Stimulated activated naive CD8-positive, alpha-beta T cell treated with anti-CD3 and anti-CD28 coated beads, Interleukin-15, Interleukin-2, amounts not matched to agents 100 ng/mL and 50 ng/mL, for 24 hours (primary cell): Measurements from ENCODE around the gene ABHD15.
A peak's percentile ranks its signal among the peaks of the same experiment; 100 is the strongest.

Experiments used
- H3K27ac Mint-ChIP-seq: one replicate; pipeline ENCODE4 v1.8.0; 2021; ENCODE audit warnings: mild to moderate bottlenecking, mixed read lengths
- H3K27me3 Mint-ChIP-seq: one replicate; pipeline ENCODE4 v1.8.0; 2021; ENCODE audit warnings: mixed read lengths
- H3K36me3 Mint-ChIP-seq: one replicate; pipeline ENCODE4 v1.8.0; 2021; ENCODE audit warnings: low read depth, mixed read lengths
- H3K4me1 Mint-ChIP-seq: one replicate; pipeline ENCODE4 v1.8.0; 2021; ENCODE audit warnings: low read depth, mixed read lengths
- H3K4me3 Mint-ChIP-seq: one replicate; pipeline ENCODE4 v1.8.0; 2021; ENCODE audit warnings: mild to moderate bottlenecking, mixed read lengths
- H3K9me3 Mint-ChIP-seq: one replicate; pipeline ENCODE4 v1.8.0; 2021; ENCODE audit warnings: mixed read lengths

Gene ABHD15, protein sequence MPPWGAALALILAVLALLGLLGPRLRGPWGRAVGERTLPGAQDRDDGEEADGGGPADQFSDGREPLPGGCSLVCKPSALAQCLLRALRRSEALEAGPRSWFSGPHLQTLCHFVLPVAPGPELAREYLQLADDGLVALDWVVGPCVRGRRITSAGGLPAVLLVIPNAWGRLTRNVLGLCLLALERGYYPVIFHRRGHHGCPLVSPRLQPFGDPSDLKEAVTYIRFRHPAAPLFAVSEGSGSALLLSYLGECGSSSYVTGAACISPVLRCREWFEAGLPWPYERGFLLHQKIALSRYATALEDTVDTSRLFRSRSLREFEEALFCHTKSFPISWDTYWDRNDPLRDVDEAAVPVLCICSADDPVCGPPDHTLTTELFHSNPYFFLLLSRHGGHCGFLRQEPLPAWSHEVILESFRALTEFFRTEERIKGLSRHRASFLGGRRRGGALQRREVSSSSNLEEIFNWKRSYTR

DNA sequence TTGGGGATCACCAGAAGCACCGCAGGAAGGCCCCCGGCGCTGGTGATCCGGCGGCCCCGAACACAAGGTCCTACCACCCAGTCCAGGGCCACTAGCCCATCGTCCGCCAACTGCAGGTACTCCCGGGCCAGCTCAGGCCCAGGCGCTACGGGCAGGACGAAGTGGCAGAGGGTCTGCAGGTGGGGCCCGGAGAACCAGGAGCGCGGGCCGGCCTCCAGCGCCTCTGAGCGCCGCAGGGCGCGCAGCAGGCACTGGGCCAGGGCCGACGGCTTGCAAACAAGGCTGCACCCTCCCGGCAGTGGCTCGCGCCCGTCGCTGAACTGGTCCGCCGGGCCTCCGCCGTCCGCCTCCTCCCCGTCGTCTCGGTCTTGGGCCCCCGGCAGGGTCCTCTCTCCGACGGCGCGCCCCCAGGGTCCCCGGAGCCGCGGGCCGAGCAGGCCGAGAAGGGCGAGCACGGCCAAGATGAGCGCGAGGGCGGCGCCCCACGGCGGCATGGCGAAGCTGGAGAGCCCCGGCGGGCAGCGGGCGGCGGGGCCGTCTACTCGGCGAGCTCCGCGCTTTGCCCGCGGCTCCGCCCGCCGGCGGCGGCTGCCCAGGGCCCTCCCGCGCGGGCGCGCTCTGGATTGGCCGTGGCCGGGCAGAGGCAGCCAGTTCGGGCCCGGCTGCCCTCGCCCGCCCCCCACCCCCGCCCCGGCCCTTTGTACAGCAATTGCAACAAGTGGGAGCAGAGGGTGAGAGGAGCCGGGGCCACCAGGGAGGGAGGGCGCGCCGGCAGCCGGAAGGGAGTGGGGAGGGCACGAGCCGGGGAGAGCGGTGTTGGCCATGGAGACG, at the start of gene ABHD15:
Gene ABHD15, minus strand, starts transcription at position 565 of the 831 bp plus-strand sequence. Its CDS starts 71 bp downstream, at position 494.
- peaks cover 12% of the 10 kb centered on the region for H3K36me3 Mint-ChIP-seq
- H3K27ac Mint-ChIP-seq = peak within 1 kb of the TSS; percentile 93
- H3K27me3 Mint-ChIP-seq = no peaks in the 10 kb centered on the region
- peak within 1 kb of the TSS; percentile 90 for H3K4me3 Mint-ChIP-seq
- peaks cover 43% of the 10 kb centered on the region for H3K4me1 Mint-ChIP-seq
- no peaks in the 10 kb centered on the region for H3K9me3 Mint-ChIP-seq

DNA sequence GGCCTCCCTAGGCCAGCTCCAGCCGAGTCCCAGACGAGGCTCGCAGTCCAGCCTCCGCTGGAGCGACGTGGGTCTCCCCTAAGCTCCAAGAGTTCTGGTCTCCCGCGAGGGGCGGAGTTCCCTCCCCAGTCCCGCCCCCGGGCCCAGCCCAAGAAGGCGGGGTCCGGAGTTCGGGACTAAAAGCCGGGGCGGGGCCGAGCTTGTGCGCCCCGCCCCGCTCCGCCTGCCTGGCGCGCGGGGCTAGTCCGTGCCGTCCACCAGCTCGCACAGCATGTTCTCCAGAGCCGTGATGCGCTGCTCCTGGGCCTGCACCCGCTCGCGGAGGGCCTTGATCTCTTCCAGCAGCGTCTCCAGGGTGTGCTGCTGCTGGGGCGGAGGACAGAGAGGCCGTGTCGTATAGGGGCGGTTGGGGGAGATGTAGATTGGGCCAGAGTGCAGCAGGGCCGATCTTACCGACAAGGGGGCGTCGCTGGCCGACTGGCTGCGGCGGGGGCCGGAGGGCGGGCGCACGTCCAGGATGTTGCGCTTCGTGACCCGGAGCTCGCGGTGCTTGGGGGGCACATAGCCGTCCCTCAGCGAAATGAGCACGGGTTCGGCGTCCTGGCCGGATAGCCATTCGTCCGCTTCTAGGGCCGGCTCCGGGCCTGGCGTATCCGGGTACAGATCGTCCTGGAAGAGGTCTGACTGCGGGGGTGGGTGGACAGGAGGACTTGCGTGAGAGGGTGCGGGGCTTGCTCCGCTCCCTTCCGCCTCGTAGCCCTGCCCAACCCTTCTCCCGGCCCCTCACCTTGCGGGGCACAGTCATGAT, 48.9 kb upstream of the ABHD15 start:
- H3K27ac Mint-ChIP-seq = peak overlapping the region; percentile 72
- H3K4me1 Mint-ChIP-seq = peaks cover 45% of the 10 kb centered on the region
- H3K4me3 Mint-ChIP-seq = peak overlapping the region; percentile 80
- H3K9me3 Mint-ChIP-seq = no peaks in the 10 kb centered on the region
- H3K36me3 Mint-ChIP-seq = no peaks in the 10 kb centered on the region
- H3K27me3 Mint-ChIP-seq = no peaks in the 10 kb centered on the region

DNA sequence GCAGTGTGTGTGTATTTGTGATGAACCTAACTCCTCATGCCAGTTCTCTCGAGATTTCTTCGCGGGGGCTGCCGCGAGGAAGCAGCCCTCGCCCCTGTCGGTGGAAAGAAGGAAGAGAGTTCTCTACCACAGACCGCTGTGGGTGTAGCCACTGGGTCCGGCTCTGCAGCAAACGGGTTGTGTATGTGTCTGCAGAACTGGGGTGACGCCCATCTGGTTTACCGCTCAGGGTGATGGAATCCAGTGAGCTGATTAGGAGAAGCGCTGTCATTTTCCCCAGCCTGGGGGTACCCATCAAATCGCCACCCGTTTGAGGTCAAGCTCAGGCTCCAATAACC, 48.2 kb upstream of the ABHD15 start:
- Mint-ChIP-seq H3K9me3 (no peaks in the 10 kb centered on the region), H3K36me3 (no peaks in the 10 kb centered on the region), H3K4me1 (peaks cover 45% of the 10 kb centered on the region), H3K27me3 (no peaks in the 10 kb centered on the region), H3K4me3 (peak overlapping the region; percentile 80), H3K27ac (peak overlapping the region; percentile 63)

DNA sequence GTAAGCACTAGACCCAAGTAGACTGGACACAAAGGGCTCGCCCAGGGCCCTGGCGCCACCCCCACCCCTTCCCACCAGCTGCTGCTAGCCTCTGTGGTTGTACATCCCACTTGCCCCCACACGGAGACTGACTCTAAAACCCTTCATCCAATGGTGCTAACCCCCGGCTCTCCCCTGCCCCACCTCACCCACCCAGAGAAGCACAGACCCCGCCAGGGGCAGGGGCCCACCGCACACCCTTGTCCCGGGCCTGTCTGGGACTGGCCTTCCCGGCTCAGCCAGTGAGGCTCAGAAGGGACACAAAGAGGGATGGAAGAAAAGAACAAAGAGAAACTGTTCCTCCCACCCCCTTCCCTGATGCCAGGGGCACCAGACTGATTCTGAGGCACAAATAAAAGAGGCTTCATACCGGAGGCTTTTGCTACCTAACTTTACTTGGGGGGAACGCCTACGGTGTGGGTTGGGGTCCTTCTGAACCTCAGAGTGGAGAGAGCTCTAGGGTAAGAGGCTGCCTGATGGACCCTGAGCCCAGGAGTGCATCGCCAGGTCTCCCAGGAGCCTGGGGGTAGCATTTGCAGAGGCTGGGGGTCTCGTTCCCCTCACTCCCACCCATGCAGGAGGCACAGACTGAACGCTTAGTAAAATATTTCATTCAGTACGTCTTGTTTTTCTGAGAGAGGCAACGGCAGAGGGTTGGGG, 47.7 kb upstream of the ABHD15 start:
- H3K4me1 Mint-ChIP-seq = peaks cover 45% of the 10 kb centered on the region
- H3K27me3 Mint-ChIP-seq = no peaks in the 10 kb centered on the region
- H3K4me3 Mint-ChIP-seq = peak overlapping the region; percentile 80

DNA sequence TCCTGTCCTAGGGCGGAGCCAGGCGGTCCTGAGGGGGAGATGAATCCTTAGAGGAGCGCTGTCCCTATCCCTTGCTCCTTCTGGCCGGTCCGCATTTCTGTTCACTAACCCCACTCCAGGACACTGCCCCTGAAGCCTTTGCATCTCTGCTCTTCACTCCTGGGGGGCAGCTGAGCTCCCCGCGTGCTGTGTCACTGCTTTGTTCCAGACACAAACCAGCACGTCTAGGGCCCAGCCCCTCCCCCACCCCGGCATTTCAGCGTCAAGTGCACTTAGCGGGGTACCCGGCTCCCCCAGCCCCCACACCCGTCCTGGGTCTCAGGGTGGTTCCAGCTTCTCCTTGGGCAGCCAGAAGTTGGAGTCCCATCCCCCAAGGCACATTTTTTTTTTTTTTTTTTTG, 47.0 kb upstream of the ABHD15 start:
- peaks cover 45% of the 10 kb centered on the region for H3K4me1 Mint-ChIP-seq
- H3K4me3 Mint-ChIP-seq = peak overlapping the region; percentile 60

More for the DNA sequence above, 47.7 kb upstream of the ABHD15 start:
- Mint-ChIP-seq H3K27ac (no peak overlapping the region), H3K36me3 (peaks cover 2% of the 10 kb centered on the region), H3K9me3 (no peaks in the 10 kb centered on the region)

DNA sequence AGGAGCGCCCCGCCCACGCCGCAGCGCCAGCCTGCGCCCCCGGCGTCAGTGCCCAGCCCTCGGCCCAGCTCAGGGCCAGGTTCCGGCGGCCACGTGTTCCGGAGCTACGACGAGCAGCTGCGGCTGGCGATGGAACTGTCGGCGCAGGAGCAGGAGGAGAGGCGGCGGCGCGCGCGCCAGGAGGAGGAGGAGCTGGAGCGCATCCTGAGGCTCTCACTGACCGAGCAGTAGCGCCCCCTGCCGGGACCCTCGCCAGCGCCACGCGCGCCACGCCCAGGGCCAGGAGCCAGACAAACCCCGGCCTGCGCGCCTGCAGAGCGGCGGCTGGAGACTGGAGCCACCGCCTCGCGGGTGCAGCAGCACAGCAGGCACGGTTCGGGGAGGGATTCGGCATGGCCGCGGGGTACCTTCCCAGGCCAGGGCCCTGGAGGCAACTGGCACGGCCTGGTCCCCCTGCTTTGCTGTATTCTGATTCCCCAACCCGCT, 46.6 kb upstream of the ABHD15 start:
- Mint-ChIP-seq H3K36me3 (peaks cover 4% of the 10 kb centered on the region), H3K4me3 (peak overlapping the region; percentile 60), H3K9me3 (no peaks in the 10 kb centered on the region), H3K4me1 (peaks cover 43% of the 10 kb centered on the region), H3K27me3 (no peaks in the 10 kb centered on the region), H3K27ac (no peak overlapping the region)

More for the DNA sequence above, 47.0 kb upstream of the ABHD15 start:
- H3K36me3 Mint-ChIP-seq = peaks cover 4% of the 10 kb centered on the region
- no peaks in the 10 kb centered on the region for H3K27me3 Mint-ChIP-seq
- no peak overlapping the region for H3K27ac Mint-ChIP-seq
- H3K9me3 Mint-ChIP-seq = no peaks in the 10 kb centered on the region

DNA sequence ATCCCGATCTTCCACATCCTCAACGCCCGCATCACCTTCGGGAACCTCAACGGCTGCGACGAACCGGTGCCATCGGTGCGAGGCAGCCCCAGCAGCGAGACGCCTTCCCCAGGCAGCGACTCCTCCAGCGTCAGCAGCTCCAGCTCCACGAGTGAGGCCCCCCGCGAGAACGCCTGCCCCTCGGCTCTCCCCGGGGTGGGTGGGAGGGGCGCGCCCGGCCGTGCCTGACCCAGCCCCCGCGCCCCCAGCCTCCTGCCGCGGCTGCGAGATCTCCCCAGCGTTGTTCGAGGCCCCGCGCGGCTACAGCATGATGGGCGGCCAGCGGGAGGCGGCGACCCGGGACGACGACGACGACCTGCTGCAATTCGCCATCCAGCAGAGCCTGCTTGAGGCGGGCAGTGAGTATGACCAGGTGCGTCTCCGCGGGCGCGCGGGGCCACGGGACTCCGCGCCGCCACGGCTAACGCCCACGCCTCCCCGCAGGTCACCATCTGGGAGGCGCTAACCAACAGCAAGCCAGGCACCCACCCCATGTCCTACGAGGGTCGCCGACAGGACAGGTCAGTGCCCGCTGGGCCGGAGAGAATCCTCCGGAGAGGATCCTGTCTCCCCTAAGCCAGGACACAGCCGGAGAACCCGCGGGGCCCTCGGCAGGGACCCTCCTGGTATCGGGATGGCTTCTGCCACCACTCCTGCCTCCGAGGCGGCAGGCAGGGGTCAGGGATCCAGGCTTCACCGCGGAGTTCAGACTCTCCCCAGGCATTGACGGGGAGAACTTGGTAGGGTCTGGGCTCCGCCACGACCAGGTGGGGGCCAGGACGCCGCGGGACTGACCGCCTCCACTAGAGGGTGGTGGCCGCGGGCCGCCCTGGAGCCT, 45.8 kb upstream of the ABHD15 start:
- no peaks in the 10 kb centered on the region for H3K27me3 Mint-ChIP-seq
- H3K4me3 Mint-ChIP-seq = no peak overlapping the region
- H3K36me3 Mint-ChIP-seq = peaks cover 4% of the 10 kb centered on the region
- no peaks in the 10 kb centered on the region for H3K9me3 Mint-ChIP-seq
- H3K4me1 Mint-ChIP-seq = peaks cover 39% of the 10 kb centered on the region
- H3K27ac Mint-ChIP-seq = no peak overlapping the region

DNA sequence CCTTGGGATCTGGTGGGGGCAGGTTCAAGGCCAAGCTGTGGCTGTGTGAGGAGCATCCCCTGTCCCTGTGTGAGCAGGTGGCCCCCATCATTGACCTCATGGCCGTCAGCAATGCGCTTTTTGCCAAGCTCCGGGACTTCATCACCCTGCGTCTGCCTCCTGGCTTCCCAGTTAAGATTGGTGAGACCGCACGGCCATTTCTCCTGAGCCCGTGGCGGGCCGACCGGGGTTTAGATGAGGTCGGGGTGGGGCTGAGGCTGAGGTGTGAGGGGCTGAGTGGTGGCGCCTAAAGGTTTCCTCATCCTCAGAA, 45.2 kb upstream of the ABHD15 start:
- Mint-ChIP-seq H3K27ac (no peak overlapping the region), H3K4me3 (no peak overlapping the region), H3K27me3 (no peaks in the 10 kb centered on the region), H3K4me1 (peaks cover 38% of the 10 kb centered on the region), H3K9me3 (no peaks in the 10 kb centered on the region), H3K36me3 (peaks cover 4% of the 10 kb centered on the region)

DNA sequence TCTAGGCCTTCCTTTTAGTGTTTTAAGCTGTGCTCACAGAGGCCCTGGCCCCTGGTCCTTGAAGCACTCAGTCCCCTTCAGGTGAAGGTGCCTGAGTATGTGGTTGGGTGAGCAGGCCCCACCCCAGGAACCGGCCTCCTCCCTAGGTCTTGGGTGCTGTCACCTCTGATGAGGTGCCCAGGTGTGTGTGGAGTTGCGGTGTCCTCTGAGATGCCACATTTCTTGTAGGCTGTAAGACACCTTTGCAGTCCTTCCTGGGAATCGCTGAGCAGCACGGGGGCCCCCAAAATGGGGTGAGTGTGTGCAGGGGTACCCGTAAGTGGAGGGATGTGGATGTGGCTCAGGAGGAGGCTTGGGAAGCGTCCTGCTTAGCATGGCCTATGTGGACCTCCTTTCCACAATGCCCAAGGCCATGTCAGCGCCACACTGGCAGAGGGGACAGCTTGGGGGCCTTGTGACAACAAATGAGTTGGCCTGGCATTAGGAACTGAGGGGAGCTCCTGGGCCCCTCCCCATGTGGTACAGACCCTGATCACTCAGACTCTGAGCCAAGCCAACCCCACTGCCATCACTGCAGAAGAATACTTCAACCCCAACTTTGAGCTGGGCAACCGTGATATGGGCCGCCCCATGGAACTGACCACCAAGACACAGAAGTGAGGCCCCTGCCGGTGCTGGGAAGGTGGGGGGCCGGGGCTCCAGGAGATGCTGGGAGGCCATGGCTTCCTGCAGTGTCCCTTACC, 44.7 kb upstream of the ABHD15 start:
- H3K36me3 Mint-ChIP-seq = peaks cover 4% of the 10 kb centered on the region
- H3K9me3 Mint-ChIP-seq = no peaks in the 10 kb centered on the region
- H3K4me3 Mint-ChIP-seq = no peak overlapping the region
- peaks cover 33% of the 10 kb centered on the region for H3K4me1 Mint-ChIP-seq
- no peak overlapping the region for H3K27ac Mint-ChIP-seq
- no peaks in the 10 kb centered on the region for H3K27me3 Mint-ChIP-seq

DNA sequence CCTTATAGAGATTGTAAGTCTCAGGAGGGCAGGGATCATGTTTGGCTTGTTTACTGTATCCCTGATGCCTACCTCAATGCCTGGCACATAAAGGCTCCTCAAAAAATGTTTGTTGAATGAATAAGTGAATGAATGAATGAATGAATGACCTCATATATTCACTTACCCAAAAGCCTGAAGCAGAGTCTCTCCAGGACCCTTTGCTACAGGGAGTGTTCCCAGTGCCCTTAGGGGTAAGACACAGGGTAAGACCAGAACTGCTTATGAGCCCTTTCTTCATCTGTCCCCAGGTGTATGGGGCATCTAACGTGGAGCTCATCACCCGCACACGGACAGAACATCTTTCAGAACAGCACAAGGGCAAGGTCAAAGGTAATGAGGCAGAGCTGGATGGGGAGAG, 43.6 kb upstream of the ABHD15 start:
- no peak overlapping the region for H3K4me3 Mint-ChIP-seq
- no peaks in the 10 kb centered on the region for H3K9me3 Mint-ChIP-seq
- no peak overlapping the region for H3K27ac Mint-ChIP-seq
- peaks cover 4% of the 10 kb centered on the region for H3K36me3 Mint-ChIP-seq
- peaks cover 22% of the 10 kb centered on the region for H3K4me1 Mint-ChIP-seq
- H3K27me3 Mint-ChIP-seq = no peaks in the 10 kb centered on the region

DNA sequence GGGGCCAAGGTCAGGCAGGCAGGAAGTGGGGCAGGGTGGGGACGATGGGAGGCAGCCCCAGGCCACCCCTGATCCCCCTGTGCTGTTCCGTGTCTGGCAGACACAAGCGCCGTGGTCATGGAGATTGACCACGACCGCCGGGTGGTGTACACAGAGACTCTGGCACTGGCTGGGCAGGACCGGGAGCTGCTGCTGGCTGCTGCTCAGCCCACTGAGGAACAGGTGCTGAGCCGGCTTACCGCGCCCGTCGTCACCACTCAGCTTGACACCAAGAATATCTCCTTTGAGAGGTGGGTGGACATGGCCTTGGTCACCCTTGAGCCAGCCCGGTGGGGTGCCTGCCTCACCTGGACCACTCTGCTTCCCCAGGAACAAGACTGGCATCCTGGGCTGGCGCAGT, 42.1 kb upstream of the ABHD15 start:
- Mint-ChIP-seq H3K4me1 (peaks cover 8% of the 10 kb centered on the region), H3K27me3 (no peaks in the 10 kb centered on the region), H3K36me3 (peaks cover 4% of the 10 kb centered on the region), H3K4me3 (no peak overlapping the region), H3K9me3 (no peaks in the 10 kb centered on the region), H3K27ac (no peak overlapping the region)

DNA sequence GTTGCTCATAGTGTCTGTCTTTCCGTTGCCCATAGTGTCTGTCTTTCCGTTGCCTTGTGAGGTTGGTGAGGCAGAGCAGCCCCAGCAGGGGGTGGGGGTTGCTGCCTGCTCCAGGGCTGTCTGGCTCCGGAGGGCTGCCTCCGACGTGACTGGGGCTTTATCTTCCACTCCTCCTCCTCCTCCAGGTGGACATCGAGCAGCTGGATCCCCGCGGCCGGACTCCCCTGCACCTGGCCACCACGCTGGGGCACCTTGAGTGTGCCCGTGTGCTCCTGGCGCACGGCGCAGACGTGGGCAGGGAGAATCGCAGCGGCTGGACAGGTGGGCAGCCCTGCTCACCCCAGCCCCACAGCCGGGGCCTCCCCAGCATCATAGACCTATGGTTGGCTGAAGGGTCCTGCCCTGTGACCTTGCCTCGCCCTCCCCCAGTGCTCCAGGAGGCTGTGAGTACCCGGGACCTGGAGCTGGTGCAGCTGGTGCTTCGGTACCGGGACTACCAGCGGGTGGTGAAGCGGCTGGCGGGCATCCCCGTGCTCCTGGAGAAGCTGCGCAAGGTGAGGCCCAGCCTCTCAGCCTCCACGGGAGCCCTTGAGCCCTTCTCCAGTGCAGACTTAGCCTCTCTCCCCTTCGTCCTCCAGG, 40.8 kb upstream of the ABHD15 start:
- H3K27me3 Mint-ChIP-seq = no peaks in the 10 kb centered on the region
- H3K4me3 Mint-ChIP-seq = no peak overlapping the region
- no peak overlapping the region for H3K27ac Mint-ChIP-seq
- peaks cover 4% of the 10 kb centered on the region for H3K36me3 Mint-ChIP-seq
- H3K4me1 Mint-ChIP-seq = peaks cover 4% of the 10 kb centered on the region
- H3K9me3 Mint-ChIP-seq = no peaks in the 10 kb centered on the region
